Bone marrow (tissue), 2 donors: ENCODE data around the gene VBP1.
A peak's percentile ranks its signal among the peaks of the same experiment; 100 is the strongest.
"Not testable (repeated sequence)": the region's sequence is repeated elsewhere in the genome, so short reads cannot be mapped to it uniquely, and the experiment has no call there.

Experiments
- DNase-seq, 2 donors: peaks; one replicate each; lab custom pipeline; 2025; lab: John Stamatoyannopoulos, UW

The VBP1 gene, protein sequence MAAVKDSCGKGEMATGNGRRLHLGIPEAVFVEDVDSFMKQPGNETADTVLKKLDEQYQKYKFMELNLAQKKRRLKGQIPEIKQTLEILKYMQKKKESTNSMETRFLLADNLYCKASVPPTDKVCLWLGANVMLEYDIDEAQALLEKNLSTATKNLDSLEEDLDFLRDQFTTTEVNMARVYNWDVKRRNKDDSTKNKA

DNA sequence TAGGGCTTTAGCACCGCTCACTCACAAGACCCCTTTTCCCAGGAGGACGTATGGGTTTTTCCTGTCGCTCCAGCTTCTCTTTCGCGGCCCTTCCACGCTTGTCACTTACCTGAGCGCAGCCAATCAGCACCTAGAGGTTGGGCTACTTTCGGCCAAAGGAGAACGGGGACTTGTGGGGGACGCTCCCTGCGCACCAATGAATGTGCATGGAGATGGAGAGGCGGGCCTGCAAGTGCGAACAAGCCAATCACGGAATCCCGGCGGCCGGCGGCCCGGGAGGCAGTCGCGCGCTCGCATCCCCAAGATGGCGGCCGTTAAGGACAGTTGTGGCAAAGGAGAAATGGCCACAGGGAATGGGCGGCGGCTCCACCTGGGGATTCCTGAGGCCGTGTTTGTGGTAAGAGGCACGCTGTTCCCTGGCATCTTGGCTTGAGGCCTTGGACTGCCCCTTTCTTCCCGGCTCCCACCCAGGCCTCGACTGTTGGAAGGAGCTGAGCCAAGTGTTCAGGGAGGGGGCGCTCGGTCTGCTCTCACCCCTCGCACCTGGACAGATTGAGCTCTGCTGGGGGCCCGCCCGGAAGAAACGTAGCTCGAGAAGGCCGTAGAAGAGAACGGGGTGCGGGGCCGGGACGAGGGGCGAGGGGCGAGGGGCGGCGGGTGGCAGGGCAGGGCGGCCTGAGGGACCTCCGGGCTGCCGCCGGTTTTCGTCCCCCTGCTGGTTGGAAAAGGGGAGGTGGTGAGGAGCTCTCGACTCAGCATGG is at the start of gene VBP1:
Gene VBP1 (plus strand): TSS at position 282 of the 761 bp plus-strand sequence. CDS start 23 bp downstream, at position 305.
- DNase-seq = peak; percentile 73 to 84

DNA sequence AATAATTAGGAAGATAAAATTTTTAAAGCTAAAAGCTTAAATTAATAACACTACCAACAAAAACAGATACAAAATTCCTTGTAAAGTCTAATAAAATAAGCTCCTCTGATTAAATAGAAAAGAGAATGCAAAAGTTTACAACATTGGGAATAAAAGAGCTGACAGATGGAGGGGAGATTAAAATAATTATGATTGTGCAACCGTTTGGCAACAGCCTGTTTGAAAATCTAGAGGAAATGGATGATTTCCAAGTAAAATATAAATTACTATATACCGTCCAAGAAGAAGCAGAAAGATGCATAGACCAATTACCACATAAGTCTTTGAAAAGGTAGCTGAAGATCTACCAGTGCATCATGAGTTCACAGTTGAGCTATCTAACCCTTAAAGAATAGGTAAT is 46.4 kb upstream of the VBP1 start:
- no peak for DNase-seq

DNA sequence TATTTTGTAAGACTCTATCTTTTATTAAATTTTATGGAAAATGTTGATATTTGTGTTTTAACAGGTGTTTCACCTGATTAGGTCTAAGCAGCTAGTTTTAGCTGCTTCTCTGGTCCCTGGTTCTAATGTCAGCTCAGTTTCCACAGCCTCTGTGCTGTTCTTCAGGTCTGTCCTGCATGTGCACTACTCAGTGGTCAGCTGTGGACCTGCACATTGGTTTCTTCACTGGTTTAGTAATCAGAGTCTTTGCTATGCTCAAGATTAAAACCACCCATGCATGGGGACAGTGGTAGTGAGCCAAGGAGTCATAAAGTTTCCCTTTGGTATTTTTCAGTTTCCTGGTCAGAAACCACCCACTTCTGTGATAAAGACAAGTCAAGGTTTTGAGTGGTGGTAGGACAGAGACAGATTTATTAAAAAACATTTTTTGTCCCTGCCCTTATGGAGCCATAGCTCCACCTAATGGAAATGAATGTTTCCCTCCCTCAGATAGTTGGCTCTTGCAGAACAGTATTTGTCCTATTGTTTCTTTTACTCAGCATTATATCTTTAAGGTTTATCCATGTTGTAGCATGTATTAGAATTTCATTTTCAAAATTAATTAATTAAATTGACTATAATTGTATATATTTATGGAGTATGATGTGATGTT is 36.8 kb upstream of the VBP1 start:
- no peak for DNase-seq

DNA sequence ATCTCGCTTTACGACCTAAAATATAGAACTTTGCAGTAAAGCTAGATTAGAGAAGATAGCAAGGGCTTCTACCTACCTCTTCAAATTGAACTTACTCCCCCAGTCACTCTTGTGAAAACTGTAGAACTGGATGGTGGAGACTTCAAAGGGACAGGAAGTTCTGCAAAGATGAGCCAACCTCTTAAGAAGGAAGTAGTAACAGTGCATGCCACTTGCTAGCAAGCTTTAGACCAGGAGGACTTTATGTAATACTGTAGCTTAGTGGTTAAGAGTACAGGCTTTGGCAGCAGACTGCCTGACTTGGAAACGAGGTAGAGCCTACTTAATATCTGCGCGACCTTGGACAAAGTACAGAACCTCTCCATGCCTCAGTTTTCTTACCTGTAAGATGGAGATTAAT is 27.5 kb upstream of the VBP1 start:
- peak in 1 of 2 donors; percentile 34 for DNase-seq

DNA sequence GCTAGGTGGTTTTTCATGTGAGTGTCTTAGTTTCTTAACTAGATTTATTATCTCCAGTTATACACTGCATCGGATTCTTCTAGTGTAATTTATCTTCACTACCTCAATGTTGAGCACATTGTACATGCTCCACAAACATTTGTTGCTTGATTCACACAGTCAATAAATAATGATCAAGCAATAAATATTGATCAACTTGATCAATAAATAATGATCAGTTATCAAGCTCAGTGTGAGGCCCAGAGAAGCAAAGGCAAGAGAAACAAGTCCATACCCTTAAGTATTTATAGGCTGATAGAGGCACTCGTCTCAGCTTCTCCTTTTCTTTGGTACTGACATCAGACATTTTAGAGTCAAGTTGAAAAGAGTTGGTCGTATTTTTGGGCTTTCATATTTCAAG is 5.1 kb upstream of the VBP1 start:
- no peak for DNase-seq

DNA sequence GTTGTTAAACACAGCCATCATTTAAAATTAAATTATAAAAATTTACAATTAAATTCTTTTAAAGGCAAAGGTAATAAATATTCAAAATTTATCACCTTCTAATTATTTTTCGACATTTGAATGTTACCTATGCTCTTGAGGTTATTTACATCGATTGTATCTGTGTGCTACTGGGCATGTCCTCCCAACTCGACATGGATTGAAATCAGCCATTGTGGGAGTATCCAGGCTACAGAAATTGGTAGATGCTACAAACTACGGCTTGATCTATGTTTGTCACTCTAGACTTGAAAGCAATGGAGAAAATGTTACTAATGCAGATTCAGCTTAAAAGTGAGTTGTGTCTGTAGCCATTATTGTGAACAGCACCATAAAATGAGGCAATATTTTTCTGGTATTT is 2.5 kb upstream of the VBP1 start:
- DNase-seq = no peak

DNA sequence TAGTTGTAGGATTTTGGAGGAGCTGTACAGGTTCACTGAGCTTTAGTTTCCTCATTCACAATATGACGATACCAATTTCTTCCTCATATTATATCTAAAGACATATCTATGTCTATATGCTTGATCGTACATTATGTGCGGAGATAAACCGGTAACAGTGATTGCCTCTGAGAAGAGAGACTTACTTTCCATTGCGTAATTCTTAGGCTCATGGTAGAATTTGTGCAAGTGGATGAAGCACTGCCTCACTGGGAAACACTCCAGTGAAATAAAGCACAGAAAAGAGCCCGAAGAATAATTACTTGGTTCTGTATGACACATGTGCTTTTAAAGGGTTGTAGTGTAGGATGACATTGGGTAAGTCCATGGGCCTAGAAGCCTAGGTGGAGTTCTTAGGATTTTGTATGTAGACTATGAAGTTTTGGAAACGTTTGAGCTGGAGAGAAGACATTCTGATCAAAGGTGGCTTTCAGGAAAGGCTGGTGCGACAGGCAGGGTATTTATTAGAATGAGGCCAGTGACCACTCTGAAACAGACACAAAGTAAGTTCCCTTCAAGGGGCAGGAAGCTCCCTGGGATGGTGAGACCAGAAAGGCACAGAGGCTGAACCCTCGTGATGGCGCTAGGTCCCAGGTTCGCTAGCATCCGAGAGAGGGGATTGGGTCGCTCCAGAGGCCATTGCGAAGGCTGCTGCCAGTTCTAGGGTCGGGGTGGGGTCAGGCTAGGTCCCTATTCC is 649 bp upstream of the VBP1 start:
- no peak for DNase-seq

DNA sequence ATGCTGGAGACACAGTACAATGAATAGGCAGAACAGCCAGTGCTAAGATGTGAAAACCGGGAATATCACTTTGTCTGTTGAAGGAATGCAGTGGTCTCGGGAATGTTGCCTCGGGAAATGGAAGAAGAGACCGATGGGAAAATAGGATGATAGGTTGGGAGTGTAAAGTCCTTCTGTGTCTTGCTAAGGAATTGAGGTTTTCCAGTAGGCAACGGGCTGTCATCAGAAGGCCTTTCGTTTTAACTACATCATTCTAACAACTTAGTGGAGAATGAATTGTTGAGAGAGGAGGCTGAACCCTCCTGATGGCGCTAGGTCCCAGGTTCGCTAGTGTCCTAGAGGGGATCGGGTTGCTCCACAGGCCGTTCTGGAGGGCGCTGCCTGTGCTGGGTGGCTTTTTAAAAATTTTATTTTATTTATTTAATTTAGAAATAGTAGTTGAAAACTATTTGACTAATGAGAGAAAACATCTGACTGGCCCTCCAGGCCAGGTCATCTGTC is 730 bp downstream of the VBP1 start:
- DNase-seq = no peak

DNA sequence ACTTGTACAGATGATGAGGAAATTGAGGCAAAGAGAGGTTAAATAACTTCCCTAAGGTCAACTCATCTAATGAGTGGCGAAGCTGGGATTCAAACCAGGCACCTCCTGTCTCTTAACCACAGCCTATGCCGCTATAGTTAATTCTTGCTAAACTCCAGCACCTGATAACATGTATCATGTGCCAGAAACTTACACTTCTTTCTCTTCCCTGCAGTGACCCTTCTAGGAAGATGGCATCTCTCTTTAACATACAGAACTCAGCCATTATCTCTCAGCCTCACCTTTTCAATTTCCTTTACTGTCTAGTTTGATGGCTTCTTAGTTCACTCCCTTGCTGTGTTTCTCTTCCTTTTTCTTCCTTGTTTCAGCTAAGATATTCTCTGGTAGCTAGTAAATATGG is 2.5 kb downstream of the VBP1 start:
- no peak for DNase-seq

DNA sequence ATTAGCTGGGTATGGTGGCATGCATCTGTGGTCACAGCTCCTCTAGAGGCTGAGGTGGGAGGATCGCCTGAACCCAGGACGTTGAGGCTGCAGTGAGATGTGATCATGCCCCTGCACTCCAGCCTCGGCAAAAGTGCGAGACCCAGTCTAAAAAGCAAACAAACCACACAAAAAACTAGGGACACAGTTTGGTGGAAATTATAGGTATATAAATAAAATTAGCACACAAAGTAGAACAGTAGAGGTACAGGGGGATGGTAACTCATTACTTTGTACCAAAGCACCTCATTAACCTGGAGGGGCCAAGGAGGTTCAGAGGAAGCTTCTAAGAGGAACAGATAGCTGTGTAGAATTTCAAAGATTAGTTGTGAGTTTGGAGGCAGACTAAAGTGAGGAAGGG is 5.1 kb downstream of the VBP1 start:
- no peak for DNase-seq

DNA sequence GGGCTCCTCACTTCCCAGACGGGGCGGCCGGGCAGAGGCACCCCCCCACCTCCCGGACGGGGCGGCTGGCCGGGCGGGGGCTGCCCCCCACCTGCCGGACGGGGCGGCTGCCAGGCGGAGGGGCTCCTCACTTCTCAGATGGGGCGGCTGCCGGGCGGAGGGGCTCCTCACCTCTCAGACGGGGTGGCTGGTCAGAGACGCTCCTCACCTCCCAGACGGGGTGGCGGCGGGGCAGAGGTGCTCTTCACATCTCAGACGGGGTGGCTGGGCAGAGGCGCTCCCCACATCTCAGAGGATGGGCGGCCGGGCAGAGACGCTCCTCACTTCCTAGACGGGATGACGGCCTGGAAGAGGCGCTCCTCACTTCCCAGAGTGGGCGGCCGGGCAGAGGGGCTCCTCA is 7.5 kb downstream of the VBP1 start:
- not testable (repeated sequence) for DNase-seq

DNA sequence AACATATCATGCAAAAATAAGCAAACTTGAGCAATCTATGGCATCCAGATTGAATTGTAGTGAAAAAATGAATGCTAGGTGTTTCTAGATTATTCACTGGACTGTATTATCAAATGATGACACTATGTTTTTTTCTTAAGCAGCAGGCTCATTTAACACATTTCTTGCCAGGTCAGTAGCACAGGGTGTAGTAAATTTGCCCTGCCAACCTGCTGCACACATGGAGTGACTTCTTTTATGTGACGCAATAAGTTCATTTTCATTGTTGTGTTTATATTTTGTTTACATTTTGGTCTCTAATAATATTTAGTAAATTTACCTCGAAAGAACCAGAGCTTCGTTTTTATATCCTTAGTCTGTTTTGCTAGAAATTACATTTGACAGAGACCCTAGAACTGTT is 9.5 kb downstream of the VBP1 start:
- no peak for DNase-seq

DNA sequence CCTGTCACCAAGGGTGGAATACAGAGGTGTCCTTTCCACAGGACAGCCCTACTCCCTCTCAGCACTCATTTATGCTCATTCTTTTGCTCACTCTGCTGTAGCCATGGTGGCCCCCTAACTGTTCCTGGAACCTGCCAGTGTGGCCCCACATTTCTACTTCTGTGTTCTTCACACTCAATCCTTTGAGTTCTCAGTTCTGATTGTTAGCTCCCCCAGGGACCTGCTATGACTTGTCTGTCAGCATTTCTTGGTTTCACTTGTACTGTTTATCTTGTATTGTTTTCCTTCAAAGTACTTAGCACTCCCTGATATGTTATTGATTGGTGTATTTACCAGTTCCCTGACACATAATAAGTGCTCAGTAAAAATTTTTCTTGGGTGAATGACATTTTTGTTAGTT is 14.9 kb downstream of the VBP1 start:
- DNase-seq = no peak

DNA sequence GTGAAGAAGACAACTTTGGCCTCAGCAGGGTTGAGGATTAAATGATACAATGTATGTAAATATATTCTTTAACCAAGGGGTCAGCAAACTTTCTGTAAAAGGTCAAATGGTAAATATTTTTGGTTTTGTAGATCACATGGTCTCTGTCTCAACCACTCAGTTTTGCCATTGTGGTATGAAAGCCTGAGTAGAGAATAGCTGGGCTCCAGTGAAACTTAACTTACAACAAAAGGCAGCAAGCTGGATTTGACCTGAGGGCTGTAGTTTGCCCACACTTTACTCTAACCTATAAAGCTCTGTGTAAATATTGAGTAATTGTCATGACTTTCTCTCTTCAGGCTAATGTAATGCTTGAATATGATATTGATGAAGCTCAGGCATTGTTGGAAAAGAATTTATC is 19.6 kb downstream of the VBP1 start:
- DNase-seq = no peak

DNA sequence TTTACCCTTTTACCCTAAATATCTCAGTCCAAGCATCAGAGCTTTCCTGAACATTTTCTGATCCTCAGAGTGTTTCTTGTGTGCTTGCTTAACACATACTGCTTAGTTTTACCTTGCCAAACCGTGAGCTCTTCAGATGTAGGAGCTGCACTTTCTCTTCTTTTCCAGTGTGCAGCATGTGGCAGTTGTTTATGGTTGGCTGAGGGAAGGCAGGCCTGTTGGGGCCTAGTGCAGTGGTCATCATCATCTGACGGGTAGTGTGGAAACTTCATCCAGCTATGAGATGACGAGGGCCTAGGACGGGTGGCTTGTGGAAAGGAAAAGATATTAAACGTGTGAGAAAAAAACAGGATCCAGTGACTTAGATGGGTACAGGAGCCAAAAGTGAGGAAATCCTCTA is 21.5 kb downstream of the VBP1 start:
- DNase-seq = no peak

DNA sequence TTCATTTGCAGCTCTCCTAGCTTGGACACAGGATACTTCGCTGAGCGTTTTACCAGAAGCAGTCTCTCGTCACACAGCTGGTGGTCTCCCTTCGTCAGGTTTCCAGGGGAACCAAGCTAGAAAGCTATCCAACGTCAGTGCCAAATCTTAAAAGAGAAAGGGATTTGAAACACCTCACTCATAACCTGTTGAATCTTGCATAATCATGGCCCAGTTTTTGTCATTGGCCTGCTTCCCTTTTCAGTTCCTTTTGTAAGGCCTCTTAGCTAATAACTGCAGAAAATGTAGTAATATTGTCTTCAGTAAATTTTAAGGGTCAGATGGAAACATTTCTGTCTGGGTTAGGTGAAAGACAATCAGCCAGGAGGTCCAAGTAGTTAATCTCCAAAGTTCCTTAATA is 26.0 kb downstream of the VBP1 start:
- no peak for DNase-seq

DNA sequence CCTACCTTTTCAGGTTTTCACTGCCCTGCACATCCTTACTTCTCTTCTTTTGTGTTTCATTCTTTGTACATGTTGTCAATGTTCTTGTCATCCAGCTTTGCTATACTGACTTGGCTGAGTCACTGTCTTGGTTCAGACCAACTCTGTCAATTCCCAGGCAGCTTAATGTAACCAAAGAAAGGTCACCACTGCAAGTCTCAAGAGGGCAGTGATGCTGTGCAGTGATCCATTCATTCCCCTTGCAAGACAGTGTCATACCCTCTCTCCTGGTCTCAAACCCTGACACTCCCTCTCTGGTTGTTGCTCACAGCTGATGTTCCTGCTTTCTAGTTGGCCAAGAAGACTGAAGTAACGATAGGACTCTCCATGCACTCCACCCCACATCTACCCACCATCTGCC is 30.5 kb downstream of the VBP1 start:
- no peak for DNase-seq

DNA sequence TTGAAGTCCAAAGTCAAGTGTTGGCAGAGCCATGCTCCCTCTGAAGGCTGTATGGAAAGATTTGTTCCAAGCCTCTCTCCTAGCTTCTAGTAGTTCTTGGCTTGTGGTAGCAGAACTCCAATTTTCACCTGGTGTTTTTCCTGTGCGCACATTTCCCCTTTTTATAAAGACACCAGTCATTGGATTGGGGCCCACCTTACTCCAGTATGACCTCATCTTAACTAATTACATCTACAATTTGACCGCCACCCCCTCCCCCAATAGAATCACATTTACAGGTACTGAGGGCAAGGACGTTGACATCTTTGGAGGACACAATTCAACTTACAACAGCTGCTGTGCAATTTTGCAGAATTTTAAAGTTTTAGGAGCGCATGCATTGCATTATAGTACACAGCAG is 31.2 kb downstream of the VBP1 start:
- no peak for DNase-seq

DNA sequence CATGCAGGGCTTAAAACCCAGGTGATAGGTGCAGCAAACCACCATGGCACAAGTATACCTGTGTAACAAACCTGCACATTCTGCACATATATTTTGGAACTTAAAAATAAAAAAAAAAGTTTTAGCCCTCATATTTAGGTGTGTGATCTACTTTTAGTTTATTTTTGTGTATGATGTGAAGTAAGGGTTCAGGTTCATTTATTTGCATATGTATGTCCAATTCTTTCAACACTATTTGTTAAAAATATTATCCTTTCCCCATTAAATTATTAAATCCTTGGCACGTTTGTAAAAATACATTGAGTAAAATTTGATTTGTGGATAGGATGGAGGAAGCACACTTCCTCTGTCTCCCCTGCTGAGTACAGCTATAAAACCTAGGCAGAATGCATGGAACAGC is 35.1 kb downstream of the VBP1 start:
- no peak for DNase-seq

DNA sequence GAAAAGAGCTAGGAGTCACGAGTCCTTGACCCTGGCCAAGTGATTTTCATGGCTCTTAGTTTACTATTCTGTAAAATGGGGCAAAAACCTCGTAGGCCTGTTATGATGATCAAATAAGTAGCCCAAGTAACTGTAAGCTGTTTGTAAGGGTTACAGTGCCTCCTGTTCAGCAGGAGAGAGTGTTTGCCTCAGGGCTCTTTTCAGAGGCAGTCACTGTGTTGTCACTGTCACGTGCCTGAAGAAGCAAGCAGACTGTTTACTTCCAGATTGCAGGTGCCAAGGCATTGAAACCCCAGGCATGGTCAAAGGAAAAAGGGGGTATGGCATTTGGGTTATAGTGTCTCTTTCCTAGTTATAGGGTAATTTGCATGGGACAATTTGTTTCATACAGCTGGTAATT is 43.5 kb downstream of the VBP1 start:
- no peak for DNase-seq

DNA sequence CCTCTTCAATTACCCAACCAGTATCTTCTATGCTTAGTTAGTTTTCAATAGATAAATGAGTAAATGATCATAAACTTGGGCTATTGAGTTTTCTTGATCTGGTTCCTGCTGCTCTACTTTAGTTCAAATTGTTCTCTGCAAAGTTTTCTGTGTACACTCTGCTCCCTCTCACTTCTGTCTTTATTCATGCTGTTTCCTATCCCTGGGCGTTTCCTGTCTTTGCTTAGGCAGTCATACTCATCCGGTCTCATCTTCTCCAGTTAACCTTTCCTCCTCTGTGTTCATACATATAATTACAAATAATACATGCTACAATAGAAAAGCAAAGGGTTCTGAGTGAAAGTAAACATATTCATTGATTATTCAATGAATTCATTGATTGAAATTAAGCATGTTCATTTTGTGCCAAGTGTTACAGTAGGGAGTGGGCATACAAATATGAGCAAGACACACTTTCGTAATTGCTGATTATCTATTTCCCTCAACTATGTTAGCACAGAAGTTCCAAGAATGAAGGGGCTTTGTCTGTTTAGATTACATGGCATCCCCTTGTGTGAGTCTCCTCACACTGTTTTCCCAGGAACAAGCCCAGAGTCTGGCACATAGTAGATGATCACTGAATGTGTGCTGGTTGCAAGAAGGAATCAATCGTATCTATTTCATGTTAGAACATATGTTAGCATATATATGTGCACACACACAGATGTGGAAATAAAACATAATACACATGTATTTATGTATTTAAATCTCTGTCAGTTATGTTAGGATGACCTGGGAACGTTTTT is 46.9 kb downstream of the VBP1 start:
- peak in 1 of 2 donors; percentile 13 for DNase-seq
